Measurements from ENCODE around the gene RAD1.

RAD1 gene

DNA sequence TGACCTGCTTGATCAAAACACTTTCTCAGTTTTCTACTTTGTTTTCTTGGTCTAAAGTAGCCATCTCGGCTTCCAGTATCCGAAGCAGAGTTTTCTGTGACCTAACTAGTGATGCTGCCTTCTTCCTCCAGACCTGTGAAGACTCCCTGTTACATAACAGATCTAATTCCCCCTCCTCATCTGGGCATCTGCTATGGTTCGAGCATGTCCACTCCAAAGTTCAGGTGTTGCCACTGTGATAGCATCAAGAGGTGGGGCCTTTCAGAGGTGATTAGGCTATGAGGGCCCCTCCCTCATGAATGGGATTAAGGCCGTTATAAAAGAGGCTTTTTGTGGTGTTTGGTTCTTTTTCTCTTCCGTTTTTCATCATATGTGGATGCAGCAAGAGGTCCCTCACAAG, 56.1 kb downstream of the RAD1 start:
- no peak for DNase-seq

DNA sequence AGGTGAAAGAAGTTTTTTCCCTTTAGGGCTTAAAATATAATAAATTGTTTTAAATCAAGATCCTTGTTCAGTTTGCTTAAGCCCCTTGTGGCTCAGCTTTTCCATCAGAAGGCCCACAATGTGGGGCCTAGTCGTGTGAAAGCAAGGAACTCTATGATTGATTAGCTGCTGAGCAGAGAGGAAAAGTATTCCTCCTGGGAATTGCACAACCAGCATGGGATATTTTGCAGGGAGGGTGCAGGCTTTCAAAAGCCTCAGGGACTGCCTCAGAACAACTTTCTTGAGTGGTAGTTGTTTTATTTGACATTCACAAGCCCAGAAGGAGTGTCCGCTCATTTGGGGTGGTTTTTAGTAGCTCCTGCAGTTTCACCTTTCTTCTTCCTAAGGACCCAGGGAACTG, 56.5 kb downstream of the RAD1 start:
- DNase-seq: no peak

DNA sequence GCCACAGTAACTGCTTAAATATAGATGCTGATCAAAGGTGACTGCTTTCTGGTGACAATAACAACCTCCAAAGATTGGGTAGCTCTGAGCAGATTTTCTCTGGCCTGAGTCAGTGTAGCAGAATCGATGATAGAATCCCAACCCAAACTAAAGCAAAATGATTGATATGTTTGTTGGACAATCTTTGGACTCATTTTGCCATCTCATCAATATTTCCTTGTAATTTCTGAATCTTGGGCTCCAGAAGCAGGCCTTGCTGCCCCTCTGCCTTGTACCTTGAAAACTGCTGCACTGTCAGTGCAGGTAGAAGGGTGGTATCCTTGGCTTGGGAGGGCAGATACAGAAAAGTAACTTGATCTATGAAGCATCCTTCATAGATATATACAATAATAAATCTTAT, 57.4 kb downstream of the RAD1 start:
- no peak for DNase-seq

DNA sequence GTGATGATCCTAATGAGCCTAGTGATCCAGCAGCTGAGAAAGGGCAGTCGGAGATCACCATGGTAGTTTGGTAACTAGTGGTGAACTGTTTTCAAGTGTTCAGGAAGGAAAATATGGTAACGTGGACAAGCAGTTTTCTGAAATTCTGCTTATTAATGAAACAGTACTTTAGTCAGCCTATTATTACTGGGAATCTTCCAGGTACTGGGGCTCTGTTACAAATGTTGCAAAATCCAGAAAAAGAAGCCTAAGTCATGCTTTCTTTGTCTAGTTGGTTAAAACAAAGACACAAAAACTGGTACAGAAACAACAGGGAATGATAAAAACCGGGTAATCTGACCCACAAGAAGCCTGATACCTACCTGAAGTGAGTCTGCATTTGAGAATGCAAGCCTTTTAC, 58.1 kb downstream of the RAD1 start:
- DNase-seq: no peak
